GM19239 (cell line): ENCODE measurements around the gene HGD.
"Not testable (repeated sequence)": the region's sequence is repeated elsewhere in the genome, so short reads cannot be mapped to it uniquely, and the experiment has no call there.

Source experiments
- DNase-seq: peaks from one replicate; pipeline ENCODE4 v3.0.0; 2011; ENCODE audit warnings: low spot score; ENCODE audit not compliant: insufficient read length
- FAIRE-seq: peaks from 2 replicates; lab custom pipeline; 2011; peaks lifted over from hg19 to GRCh38; lab: Jason Lieb, UNC

HGD gene, protein sequence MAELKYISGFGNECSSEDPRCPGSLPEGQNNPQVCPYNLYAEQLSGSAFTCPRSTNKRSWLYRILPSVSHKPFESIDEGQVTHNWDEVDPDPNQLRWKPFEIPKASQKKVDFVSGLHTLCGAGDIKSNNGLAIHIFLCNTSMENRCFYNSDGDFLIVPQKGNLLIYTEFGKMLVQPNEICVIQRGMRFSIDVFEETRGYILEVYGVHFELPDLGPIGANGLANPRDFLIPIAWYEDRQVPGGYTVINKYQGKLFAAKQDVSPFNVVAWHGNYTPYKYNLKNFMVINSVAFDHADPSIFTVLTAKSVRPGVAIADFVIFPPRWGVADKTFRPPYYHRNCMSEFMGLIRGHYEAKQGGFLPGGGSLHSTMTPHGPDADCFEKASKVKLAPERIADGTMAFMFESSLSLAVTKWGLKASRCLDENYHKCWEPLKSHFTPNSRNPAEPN

DNA sequence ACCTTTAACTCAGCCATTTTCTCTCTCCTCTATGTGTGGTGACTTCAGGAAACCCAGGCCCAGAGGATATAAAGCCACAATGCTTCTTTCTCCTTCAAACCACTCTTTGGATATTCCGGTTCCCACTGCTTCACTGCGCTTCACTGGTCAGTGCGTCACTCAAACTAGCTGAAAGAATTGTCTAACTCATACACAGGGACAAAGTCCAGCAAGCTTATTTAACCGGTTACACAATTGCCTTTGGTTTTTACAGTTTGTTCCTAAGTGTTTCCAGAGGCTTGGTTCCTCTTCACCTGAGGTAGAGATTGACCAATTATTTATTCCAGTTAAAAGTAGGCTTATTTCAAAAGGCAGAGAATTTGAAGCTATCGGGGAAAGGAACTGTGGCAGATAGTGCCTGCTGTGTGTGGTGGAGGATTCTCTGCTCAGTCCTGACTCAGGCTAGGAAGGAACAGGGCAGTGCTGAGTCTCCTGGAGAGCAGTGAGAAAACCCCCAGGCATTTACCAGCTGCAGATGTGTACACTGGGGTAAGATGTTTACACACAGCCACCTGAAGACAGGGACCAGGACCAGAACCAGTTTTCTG lies at the start of gene HGD:
HGD (minus strand) TSS at position 145 of the 587 bp plus-strand sequence; CDS start at position 17, 128 bp downstream.
- DNase-seq (no peak), FAIRE-seq (no peak)

DNA sequence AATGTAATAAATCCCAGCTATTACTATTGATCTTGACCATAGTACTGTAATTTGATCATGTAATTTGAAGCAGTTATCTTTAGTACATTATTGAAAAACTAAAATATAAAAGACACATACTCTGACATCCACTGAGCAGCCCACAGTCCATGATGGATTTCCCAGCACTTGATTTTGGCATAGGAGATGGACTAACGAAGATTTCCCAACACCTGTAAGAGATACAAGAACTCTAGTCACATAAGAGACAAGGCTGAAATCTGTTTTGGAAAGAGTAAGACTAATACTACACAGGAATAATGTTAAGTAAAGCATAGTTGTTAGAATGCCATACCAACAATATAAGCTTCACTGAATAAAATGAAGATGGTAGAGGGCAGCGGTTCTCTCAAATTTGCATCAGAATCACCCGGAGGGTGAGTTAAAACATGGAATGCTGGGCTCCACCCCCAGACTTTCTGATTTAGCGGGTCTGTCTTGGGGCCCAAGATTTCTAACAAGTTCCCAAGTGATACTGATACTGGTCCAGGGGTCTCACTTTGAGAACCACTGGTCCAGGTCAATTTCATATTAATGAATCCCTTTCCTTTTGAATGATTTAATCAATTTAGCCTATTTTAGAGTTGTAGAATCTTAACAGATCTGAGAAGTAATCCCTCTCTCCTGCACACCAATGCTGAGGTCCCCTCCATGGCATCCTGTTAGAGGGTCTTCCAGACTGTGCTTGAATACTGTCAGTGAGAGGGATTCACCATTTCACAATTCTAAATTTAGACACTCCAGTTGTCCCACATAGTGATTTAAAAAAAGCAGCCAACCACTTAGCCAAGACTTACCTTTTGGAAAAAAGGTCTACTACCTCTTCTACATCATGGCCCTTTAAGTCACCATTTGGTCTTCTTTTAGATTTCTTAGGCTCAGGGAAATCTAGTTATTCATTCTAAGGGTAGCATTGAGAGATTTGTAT lies 48.8 kb upstream of the HGD start:
- no peak for FAIRE-seq
- DNase-seq: no peak

DNA sequence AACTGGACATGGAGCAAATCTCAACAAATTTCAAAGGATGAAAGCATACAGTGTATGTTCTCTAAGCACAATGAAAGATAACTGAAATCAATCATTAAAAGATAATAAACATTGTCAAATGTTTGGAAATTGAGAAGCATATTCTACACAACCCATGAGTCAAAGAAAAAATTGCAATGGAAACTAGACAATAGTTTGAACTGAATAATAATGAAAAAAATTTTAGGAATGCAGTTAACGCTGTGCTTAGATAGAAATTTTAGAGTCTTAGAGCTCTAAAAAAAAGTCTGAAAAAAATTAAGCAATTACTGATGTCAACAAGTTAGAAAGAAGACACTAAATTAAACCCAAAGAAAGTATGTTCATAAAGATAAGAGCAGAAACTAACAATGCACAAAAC lies 44.8 kb upstream of the HGD start:
- DNase-seq (no peak), FAIRE-seq (no peak)

DNA sequence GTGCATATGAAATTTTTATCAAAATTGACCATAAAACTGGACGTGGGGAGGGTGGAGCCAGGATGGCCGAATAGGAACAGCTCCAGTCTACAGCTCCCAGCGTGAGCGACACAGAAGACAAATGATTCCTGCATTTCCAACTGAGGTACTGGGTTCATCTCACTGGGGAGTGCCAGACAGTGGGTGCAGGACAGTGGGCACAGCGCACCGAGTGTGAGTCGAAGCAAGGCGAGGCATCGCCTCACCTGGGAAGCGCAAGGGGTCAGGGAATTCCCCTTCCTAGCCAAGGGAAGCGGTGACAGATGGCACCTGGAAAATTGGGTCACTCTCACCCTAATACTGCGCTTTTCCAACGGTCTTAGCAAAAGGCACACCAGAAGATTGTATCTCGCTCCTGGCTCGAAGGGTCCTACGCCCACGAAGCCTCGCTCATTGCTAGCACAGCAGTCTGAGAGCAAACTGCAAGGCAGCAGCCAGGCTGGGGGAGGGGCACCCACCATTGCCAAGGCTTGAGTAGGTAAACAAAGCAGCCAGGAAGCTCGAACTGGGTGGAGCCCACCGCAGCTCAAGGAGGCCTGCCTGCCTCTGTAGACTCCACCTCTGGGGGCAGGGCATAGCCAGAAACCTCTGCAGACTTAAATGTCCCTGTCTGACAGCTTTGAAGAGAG lies 37.3 kb upstream of the HGD start:
- FAIRE-seq, DNase-seq: not testable (repeated sequence)

DNA sequence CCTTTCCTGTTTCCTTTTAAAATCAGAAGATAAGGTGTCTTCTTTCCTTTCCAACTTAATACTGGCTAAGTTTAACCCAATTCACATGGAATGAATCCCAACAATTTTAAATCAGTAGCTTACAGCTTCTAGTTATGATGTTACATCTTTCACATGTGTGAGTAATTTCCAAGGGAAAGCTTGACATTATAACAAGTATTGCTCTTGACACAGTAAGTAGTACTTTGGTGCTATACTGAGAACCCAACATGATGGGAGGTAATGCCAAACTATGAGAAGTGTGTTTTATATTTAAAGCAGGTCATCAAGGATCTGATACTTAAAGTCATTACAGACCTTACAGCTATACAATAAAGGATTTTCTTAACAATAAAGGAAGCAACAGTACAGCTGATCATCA lies 31.2 kb upstream of the HGD start:
- FAIRE-seq (no peak), DNase-seq (no peak)

DNA sequence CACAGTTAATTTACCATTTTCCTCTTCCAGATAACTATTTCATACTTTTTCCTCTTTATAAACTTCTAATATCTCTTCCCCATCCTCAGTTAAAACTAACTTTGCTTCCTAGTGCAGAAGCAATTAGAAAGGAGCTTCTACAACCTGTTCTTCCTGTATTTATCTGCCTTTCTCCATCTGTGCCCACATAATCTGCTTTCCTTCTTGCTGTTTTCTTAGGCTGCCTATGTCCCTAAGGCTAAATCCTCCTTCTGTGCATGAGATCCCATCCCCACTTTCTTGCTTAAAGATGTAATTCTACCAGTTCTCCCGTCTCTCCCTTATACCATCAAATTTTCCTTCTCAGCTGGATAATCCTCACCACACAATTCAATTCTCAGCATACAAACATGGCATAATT lies 28.3 kb upstream of the HGD start:
- FAIRE-seq (no peak), DNase-seq (no peak)

DNA sequence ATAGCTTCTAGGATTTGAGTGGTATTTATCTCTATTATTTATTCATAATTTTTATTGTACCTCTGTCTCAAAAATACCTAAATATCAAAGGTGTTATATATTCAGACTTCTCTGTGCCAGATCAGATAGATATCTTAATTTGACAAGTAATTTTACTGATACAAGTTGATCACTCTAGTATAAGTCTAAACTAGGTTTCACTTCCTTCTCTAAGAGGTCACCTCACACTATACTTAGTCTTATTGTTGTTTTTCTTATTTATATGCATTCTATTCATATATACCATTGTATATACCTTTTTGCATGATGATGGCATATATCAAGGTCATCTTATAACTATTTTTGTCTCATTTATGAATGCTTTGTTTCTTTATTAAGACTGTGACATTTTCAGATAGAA lies 26.4 kb upstream of the HGD start:
- FAIRE-seq: peak; percentile 21

DNA sequence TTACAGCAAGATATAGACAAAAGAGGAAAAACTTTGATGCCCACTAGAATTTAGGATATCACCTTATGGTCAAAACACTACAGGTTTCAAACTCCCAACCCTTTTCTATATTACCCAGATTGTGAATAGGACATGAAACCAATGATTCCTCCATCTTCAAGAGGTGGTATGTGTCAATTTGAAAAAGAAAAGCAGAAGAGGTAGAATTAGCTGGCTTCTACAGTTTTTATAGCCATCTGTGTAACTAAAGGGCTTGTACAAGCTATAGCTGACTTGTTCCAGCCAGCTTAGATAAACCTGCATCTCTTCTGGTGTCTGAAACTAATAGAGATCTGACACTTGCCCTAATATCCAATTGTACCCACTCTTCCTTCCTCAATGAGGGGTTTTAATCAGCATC lies 24.9 kb upstream of the HGD start:
- no peak for DNase-seq
- no peak for FAIRE-seq

More for the DNA sequence above, 26.4 kb upstream of the HGD start:
- DNase-seq: no peak

DNA sequence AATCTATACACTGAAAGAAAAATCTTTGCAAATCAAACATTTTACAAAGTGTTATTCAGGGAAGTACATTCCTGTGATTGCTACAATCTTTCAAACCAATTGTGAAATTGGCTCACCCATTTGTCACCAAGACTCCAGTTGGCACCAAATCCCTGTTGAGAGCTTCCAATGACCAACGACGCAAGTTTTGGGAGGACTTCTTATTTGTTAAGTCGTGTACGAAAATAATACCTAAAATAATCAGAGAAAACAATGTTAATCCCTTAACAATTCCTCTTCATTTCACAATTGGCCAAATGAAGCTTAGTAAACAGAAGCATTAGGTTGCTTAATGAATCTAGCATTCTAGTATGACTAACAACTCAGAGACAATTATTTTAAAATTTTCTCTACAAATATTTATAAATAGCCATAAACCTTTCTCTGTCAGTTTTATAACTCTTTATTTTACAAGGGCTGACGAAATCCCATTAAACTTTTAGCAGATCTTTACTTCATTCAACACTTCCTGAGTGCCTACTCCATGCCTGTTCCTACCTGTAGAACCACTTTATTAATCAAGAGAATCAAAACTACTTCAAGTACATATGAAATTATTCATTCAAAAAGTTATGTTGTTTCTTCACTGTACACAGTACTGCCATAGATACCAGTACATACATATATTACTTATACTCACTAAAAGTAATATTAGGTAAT lies 24.0 kb upstream of the HGD start:
- no peak for FAIRE-seq
- DNase-seq: no peak

DNA sequence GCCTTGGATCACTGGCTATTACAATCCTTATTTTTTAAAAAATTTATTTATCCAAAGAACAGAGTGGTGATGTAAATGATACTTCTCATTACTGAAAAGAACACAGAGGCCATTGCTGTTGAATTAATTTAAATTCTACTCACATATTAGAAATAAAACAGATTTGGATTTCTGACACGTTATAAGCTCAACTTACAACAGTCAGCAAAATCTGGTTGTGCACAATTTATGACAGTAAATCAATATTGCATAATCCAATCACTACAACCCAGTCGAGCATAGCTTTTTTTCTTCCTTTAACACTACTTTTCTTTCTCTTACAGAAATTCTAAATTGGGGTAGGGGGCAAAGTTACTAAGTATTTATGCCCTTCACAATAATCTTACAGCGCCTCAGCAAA lies 17.3 kb upstream of the HGD start:
- DNase-seq: no peak
- FAIRE-seq: no peak

DNA sequence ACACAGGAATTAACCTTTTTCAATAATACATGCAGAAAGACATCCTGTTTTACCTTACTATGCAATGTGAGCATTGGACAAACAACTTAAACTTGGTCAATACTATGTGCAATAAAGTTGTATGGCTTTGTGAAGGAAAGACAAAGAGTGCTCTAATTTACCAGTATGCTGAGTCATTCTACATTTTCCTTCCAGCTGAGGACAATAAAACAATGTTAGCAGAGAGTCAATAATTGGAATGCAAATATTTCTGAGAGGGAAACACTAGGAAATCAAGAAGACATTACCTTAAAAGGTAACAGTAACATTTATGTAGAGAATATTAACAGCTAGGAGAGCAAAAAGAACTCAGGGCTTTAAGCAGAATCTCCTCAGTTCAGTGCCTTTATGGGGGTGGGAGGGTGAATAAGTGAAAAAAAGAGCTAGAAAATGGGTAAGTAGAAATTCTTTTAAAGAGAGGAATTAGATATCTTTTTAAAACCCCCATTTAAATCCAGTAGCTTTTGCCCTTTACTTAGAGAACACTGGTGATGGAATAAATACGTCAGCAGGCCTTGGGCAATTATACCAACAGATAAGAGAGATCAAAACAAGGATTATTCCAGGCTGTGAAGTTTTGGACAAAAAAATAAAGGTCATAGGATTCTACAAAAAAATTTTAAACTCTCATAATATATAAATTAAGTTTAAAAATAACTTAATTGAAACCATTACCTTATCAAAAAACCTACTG lies 11.6 kb upstream of the HGD start:
- FAIRE-seq: peak; percentile 74
- DNase-seq: no peak

DNA sequence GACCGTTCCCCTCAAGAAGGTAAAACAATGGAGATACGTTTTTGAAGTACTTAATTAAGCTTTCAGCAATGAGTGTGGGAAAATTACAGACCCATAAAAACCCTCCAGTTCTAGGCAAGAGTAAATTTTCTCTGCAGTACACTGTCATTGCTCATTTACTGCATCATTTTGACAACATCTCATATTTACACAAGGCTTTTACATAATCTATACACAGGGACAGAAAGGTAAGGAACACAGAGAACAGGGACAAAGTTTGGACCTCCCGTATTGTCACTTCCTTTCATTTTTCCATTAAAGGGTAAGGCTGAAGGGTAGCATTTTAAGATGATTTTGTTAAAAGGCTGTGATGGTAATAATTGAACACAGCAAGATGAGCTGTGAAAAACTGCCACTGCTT lies 7.4 kb upstream of the HGD start:
- FAIRE-seq (peak; percentile 28), DNase-seq (no peak)

DNA sequence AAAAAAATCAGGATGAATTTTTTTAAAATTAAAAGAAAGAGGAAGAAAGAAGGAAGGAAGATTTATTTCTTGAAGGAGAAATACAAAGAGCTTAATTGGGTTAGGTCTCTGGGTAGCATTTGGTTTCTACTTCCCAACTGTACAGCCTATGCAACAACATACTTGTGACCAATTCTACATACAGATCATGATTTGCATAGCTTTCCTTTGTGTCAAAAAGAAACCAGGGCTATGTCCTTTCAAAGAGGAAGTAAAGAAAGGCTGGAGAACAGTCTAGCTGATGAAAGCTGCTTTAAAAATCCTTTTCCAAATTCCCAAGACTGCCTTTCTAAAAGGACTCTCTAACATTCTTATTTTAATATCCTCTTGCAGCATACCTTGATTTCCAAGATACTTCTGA lies 6.1 kb upstream of the HGD start:
- peak; percentile 99 for FAIRE-seq
- peak; percentile 18 for DNase-seq

DNA sequence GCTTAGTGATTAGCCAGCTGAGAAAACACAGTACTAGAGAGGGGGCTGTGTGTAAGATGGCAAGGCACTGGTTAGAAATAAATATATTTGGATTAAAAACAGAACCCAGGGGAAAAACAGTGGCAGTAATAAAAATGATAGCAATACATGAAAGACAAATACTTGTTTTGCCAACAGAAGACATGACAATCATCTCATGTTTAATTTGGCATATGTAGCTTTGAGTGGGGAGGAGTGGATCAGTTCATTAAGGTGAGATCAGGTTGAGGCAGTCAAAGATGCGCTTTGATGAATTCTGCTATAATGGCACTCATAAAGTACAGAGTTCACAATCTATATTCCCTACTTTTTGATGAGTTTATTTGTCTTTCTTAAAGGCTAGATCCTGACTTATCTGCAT lies 3.4 kb upstream of the HGD start:
- DNase-seq (no peak), FAIRE-seq (no peak)

DNA sequence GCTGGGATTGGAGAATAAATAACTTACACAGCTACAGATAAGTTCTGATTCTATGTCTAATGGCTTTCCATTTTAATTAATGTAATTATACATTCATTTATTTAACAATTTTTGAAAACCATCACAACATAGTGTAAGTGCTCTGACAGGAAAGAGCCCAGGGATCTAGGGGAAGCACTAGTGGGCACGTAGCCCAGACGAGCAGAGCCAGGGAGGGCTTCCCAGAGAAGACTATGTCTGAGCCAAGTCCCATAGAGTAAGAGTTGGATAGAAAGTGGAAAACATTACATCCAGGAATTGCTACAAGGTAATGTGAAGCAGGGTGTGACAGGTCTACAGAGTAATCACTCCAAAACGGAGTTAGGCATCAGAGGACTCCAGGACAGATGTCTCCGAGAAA lies 2.9 kb upstream of the HGD start:
- no peak for DNase-seq
- no peak for FAIRE-seq

DNA sequence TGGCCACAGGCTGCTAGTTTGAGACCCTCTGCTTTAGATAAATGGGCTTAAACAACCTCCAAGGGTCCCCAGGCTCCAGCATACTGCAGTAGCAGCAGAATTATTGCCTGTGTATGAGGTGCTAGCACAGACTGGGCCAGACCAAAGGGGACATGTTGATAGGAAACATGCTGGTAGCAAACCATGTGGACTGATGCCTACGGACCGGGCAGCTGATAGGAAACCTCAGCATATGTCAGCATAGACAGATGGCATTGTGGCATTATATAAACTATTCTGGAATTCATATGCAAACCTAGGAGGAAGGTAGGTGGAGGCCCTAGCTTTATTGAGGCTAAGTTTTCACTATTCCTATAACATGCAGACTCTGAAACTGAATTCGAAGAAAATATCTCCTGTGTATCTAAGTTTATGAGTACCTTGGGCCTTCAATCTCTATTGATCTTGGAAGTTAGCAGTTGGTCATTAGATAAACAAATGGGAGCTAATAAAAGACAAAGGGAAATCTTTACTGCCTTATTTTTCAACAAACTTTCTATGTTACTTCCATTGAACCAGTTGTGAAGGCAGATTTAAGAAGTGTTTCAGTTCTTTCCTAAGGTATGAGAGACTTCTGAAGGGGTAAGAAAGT lies 1.7 kb upstream of the HGD start:
- DNase-seq (no peak), FAIRE-seq (no peak)

DNA sequence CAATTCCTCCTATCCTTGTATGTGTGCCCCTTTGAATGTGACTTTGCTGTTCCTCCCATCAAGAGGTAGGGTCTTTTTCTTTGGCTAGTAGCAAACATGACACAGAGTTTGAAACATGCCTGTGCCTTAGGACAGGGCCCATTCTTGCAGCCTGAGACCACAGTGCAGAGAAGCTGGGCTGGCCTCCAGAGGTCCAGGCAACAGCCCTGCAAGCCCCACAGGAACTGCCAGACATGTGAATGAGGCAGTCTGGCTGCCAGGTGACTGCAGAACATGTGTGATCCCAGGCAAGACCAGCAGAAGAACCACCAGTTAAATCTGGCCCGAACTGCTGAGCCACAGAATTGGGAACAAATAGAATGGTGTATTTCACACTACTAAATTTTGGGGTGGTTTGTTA lies 1.2 kb upstream of the HGD start:
- FAIRE-seq (no peak), DNase-seq (no peak)

DNA sequence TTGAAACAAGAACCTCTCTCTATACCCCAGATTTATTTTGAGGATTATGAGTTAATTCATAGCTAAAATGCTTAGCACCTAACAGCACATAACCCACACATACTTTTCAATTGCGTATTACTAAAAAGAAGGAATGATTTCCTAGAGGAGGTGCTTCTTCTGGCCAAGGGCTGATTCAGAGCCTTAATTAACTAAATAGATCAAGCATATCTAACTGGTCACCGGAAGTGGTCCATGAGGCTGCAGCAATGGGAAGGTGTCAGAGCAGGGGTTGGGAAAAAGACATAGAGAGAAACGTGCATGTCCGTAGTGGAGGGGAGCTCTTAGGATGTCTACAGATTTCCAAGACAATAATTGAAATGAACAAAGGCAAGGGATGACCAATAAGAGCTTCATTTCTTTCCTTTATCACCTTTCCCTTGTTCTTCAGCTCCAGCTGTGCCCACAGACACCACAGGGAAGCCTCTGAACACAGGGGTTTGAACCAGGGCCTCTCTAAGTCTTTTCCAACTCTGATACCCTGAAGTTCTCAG lies 467 bp downstream of the HGD start:
- FAIRE-seq: no peak
- no peak for DNase-seq
